HG03159 (cell line): Measurements from ENCODE around the gene SYT1.

Source experiments
- ATAC-seq: cut with Tn5 transposase; IDR thresholded peaks from one replicate; pipeline ENCODE4 v1.9.1; 2021; ENCODE audit warnings: mild to moderate bottlenecking, moderate library complexity; ENCODE audit not compliant: unreplicated experiment

The SYT1 gene

GRCh38 chr12:79127271-79127751 is 262.7 kb downstream of the SYT1 start:
- peak; percentile 95 for ATAC-seq

- no peak for ATAC-seq
Observed at GRCh38 chr12:79128956-79129355, 264.4 kb downstream of the SYT1 start.

- ATAC-seq, result no peak
Observed at GRCh38 chr12:79138872-79139271, 274.3 kb downstream of the SYT1 start.

GRCh38 chr12:79140711-79141110 is 276.1 kb downstream of the SYT1 start:
- ATAC-seq, result no peak

GRCh38 chr12:79141776-79142175 is 277.2 kb downstream of the SYT1 start:
- no peak for ATAC-seq

- no peak for ATAC-seq
Observed at GRCh38 chr12:79143803-79144202, 279.2 kb downstream of the SYT1 start.

- ATAC-seq, result no peak
Observed at GRCh38 chr12:79151956-79152355, 287.4 kb downstream of the SYT1 start.

- ATAC-seq, result no peak
Observed at GRCh38 chr12:79155683-79156082, 291.1 kb downstream of the SYT1 start.

- ATAC-seq, result no peak
Observed at GRCh38 chr12:79156846-79157463, 292.4 kb downstream of the SYT1 start.

GRCh38 chr12:79161249-79161934 is 296.8 kb downstream of the SYT1 start:
- ATAC-seq, result no peak

GRCh38 chr12:79162147-79162772 is 297.7 kb downstream of the SYT1 start:
- ATAC-seq, result no peak

GRCh38 chr12:79162948-79163347 is 298.4 kb downstream of the SYT1 start:
- peak; percentile 49 for ATAC-seq

- no peak for ATAC-seq
Observed at GRCh38 chr12:79164890-79165289, 300.3 kb downstream of the SYT1 start.

- ATAC-seq, result no peak
Observed at GRCh38 chr12:79168687-79169086, 304.1 kb downstream of the SYT1 start.

- ATAC-seq, result peak; percentile 85
Observed at GRCh38 chr12:79174626-79175025, 310.1 kb downstream of the SYT1 start.

- ATAC-seq, result no peak
Observed at GRCh38 chr12:79183003-79183402, 318.4 kb downstream of the SYT1 start.

- no peak for ATAC-seq
Observed at GRCh38 chr12:79183926-79184325, 319.4 kb downstream of the SYT1 start.

GRCh38 chr12:79186506-79186905 is 321.9 kb downstream of the SYT1 start:
- ATAC-seq, result no peak

- no peak for ATAC-seq
Observed at GRCh38 chr12:79187032-79187431, 322.5 kb downstream of the SYT1 start.

GRCh38 chr12:79191391-79191790 is 326.8 kb downstream of the SYT1 start:
- peak; percentile 55 for ATAC-seq

- ATAC-seq, result no peak
Observed at GRCh38 chr12:79194595-79194994, 330.0 kb downstream of the SYT1 start.

- no peak for ATAC-seq
Observed at GRCh38 chr12:79199166-79199565, 334.6 kb downstream of the SYT1 start.
